DND-41 (cell line): ENCODE results near the gene SGIP1.

Experiments
- CTCF ChIP-seq: IDR thresholded peaks from 2 replicates; pipeline ENCODE4 v1.5.1; 2012; ENCODE audit warnings: borderline replicate concordance, low read length, moderate library complexity, mild to moderate bottlenecking; ENCODE audit not compliant: poor library complexity, severe bottlenecking; ENCODE audit errors: extremely low read depth
- EZH2 ChIP-seq: IDR thresholded peaks from 3 replicates; pipeline ENCODE4 v1.6.1; 2012; ENCODE audit warnings: borderline replicate concordance, low read depth, mild to moderate bottlenecking, moderate library complexity, low read length, inconsistent platforms; ENCODE audit not compliant: severe bottlenecking

GRCh38 chr1:66542314-66542713 is 8.4 kb downstream of the SGIP1 start:
- TF ChIP-seq CTCF (no peak), EZH2 (no peak)
